ENCODE measurements around the gene DDR2.

DDR2 gene

GRCh38 chr1:162629651-162630050 lies 2.6 kb upstream of the DDR2 start:
- peak overlapping the region in 1 of 2 donors; percentile 86 for H3K27ac ChIP-seq
- DNase-seq (ENCODE audit: low spot score): no peak
- no peak for TF ChIP-seq CTCF (IDR thresholded peaks at IDR 0.05)

GRCh38 chr1:162631546-162632191 lies 595 bp upstream of the DDR2 start:
- peak overlapping the region; percentile 86 to 88 for H3K27ac ChIP-seq
- no peak for TF ChIP-seq CTCF (IDR thresholded peaks at IDR 0.05)
- peak overlapping the region; percentile 70 for H3K4me3 ChIP-seq
- no peak for DNase-seq (ENCODE audit: low spot score)

More at GRCh38 chr1:162629651-162630050, 2.6 kb upstream of the DDR2 start:
- H3K4me3 ChIP-seq: no peak overlapping the region

GRCh38 chr1:162632698-162633080 lies 425 bp downstream of the DDR2 start:
- Histone ChIP-seq H3K27ac (peak overlapping the region; percentile 85 to 88), H3K4me3 (peak overlapping the region; percentile 70)
- TF ChIP-seq CTCF (IDR thresholded peaks at IDR 0.05): no peak
- DNase-seq (ENCODE audit: low spot score): no peak

- DNase-seq (ENCODE audit: low spot score): no peak
- peak overlapping the region; percentile 70 for H3K4me3 ChIP-seq
These were observed 958 bp downstream of the DDR2 start for GRCh38 chr1:162633081-162633762.

GRCh38 chr1:162635418-162635817 lies 3.2 kb downstream of the DDR2 start:
- H3K4me3 ChIP-seq: peak overlapping the region; percentile 70
- DNase-seq (ENCODE audit: low spot score): no peak
- no peak for TF ChIP-seq CTCF (IDR thresholded peaks at IDR 0.05)
- peak overlapping the region in 1 of 2 donors; percentile 85 for H3K27ac ChIP-seq

More at GRCh38 chr1:162633081-162633762, 958 bp downstream of the DDR2 start:
- TF ChIP-seq CTCF (IDR thresholded peaks at IDR 0.05): no peak
- peak overlapping the region; percentile 85 to 88 for H3K27ac ChIP-seq

- DNase-seq (ENCODE audit: low spot score): no peak
- Histone ChIP-seq H3K27ac (no peak overlapping the region), H3K4me3 (no peak overlapping the region)
- no peak for TF ChIP-seq CTCF (IDR thresholded peaks at IDR 0.05)
These were observed 7.5 kb downstream of the DDR2 start for GRCh38 chr1:162639718-162640117.

GRCh38 chr1:162641114-162641513 lies 8.8 kb downstream of the DDR2 start:
- no peak for DNase-seq (ENCODE audit: low spot score)
- Histone ChIP-seq H3K27ac (no peak overlapping the region), H3K4me3 (no peak overlapping the region)
- no peak for TF ChIP-seq CTCF (IDR thresholded peaks at IDR 0.05)

Measured in coronary artery (tissue), 2 donors.